ENCODE results near the gene MAP2K5.

The MAP2K5 gene

DNA sequence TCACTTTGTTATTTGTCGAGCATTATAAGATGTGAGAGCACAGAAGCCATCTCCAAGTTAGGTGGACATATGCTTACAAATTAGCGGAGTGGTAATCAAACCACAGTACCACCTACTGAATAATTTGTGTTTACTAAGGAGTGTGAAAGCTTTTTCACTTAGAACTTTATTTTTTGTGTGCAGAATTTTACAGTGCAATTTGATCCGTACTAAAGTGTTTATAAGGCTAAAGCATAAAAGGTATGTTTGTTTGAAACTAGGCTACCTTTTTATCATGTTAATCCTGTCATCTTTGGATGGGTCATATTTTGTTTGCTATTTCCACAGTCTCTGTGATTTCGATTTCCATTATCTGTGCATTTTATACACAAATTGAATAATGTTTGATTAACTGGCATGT, 37.5 kb downstream of the MAP2K5 start:
- no peak for TF ChIP-seq GATA1 (IDR thresholded peaks at IDR 0.05; ENCODE audit: low read depth, low read length)
- no peak for TF ChIP-seq POLR2A (IDR thresholded peaks at IDR 0.05; ENCODE audit: low read length)
- DNase-seq = no peak

DNA sequence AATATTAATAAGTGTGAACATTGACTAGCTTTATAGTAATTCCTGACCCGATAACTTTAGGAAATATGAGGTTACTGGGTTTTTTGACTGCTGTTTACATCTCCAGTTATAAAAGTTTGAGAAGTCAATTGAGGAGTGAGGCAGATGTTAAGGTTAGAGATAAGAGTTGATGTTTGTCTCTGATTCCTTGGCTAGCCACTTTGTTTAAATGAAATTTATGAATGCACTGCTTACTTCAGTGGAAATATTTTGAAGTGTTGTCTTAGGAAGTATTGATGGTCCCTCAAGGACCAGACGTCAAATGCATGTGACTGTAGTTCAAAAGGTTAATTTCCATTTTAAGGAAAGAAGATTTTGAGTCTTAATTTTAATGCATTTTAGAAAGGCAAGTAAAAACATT, 41.7 kb downstream of the MAP2K5 start:
- TF ChIP-seq GATA1 (IDR thresholded peaks at IDR 0.05; ENCODE audit: low read depth, low read length) (no peak), POLR2A (IDR thresholded peaks at IDR 0.05; ENCODE audit: low read length) (no peak)
- DNase-seq = no peak

DNA sequence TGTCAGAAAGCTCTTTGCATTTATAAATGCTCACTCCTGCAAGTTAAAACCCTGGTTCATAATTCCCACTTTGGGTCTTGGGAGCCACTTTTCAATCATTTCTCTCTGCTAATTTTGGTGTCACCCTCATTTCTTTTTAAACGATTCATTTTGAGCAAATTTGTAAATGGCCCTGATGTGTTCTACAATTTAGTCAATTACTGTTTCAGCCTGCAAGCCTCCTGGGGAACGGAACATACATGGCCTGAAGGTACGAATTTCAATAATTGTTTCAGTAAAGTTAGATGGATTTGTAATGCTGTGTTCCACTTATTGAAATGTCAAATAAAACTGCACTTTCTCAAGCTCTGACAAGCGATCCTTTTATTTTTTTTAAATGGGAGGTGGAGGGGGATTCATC, 43.2 kb downstream of the MAP2K5 start:
- DNase-seq = no peak
- TF ChIP-seq GATA1 (IDR thresholded peaks at IDR 0.05; ENCODE audit: low read depth, low read length) (no peak), POLR2A (IDR thresholded peaks at IDR 0.05; ENCODE audit: low read length) (no peak)

- no peak for TF ChIP-seq GATA1 (IDR thresholded peaks at IDR 0.05; ENCODE audit: low read depth, low read length)
- TF ChIP-seq POLR2A (IDR thresholded peaks at IDR 0.05; ENCODE audit: low read length) = no peak
- no peak for DNase-seq
Observed at GRCh38 chr15:67587331-67587730, 44.8 kb downstream of the MAP2K5 start.

- no peak for TF ChIP-seq GATA1 (IDR thresholded peaks at IDR 0.05; ENCODE audit: low read depth, low read length)
- no peak for TF ChIP-seq POLR2A (IDR thresholded peaks at IDR 0.05; ENCODE audit: low read length)
- no peak for DNase-seq
Observed at GRCh38 chr15:67587754-67588153, 45.3 kb downstream of the MAP2K5 start.

GRCh38 chr15:67590191-67590590, 47.7 kb downstream of the MAP2K5 start:
- TF ChIP-seq POLR2A (IDR thresholded peaks at IDR 0.05; ENCODE audit: low read length) = no peak
- TF ChIP-seq GATA1 (IDR thresholded peaks at IDR 0.05; ENCODE audit: low read depth, low read length) = no peak
- no peak for DNase-seq

DNA sequence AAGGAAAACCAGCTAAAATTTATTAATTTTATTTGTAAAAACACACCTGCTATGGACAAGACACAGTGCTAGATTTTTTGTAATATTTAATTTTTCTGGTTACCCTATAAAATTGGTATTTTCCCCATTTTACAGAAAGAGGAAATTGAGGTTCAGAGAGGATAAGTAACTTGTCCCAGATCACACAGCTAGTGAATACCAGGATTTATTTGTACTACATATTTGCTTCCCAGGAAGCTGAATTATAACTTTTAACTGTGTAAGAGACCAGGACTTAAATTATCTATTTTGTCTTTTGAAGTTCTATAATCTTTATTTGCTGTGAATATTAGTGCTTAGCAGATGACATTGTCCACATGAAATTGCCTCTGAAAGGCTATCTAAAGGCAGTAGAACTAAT, 49.7 kb downstream of the MAP2K5 start:
- TF ChIP-seq GATA1 (IDR thresholded peaks at IDR 0.05; ENCODE audit: low read depth, low read length) (no peak), POLR2A (IDR thresholded peaks at IDR 0.05; ENCODE audit: low read length) (no peak)

GRCh38 chr15:67593562-67593961, 51.1 kb downstream of the MAP2K5 start:
- DNase-seq = no peak
- no peak for TF ChIP-seq GATA1 (IDR thresholded peaks at IDR 0.05; ENCODE audit: low read depth, low read length)
- TF ChIP-seq POLR2A (IDR thresholded peaks at IDR 0.05; ENCODE audit: low read length) = no peak

More for the DNA sequence above, 49.7 kb downstream of the MAP2K5 start:
- no peak for DNase-seq

DNA sequence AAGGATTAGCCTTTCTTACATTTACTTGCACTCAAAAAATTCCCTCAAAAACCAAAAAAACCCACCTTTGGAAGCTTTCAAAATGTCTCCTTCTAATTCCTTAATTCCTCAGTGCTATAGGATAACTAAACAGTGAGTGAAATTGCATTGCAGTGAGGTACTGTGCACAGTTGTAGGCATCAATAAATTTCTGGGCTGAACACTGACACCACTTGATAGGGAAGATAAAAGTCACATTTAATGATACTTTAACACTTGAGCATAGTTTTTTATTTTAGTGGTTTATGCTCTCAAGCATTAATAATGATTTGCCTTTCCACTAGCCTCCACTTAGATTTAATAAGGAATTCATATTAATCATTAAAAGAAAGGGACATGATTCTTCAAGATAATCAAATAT, 52.3 kb downstream of the MAP2K5 start:
- no peak for DNase-seq
- TF ChIP-seq GATA1 (IDR thresholded peaks at IDR 0.05; ENCODE audit: low read depth, low read length) (no peak), POLR2A (IDR thresholded peaks at IDR 0.05; ENCODE audit: low read length) (no peak)

DNA sequence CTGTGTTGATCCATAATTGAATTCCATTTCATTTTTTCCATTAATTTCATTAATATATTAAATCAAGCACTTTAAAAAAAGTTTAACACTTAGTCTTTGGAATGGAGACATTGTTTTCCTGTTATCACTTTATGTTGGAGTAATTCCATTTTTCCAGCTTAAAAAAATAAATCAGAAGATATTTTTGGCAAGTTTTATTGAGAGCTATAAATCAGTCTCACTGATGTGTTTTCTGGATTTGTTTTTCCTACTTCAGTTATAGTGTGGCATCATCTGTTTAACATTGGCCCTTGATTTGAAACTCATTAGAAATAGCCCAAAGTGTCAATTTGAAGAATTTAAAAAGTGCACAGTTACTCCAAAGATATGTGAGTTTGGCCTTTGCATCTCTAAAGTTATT, 53.1 kb downstream of the MAP2K5 start:
- no peak for DNase-seq
- TF ChIP-seq GATA1 (IDR thresholded peaks at IDR 0.05; ENCODE audit: low read depth, low read length) = no peak
- TF ChIP-seq POLR2A (IDR thresholded peaks at IDR 0.05; ENCODE audit: low read length) = no peak

DNA sequence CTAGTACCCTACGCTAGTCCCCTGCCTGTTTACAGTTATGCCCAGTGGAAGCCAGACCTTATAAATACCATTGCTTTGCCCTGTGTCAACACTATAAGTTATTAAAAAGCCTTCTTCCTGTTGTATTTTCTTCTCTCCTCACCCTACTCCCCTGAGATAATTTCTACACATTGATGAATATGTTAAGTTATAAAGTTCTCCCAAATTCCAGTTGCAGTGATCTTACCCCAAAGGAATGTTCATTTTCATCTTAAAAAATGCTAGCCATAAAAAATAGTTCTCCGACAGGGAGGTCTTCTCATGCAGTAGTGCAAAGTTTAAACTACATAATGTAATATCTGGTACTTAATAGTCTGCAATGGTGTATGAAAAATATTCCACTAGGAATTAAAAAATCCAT, 58.6 kb downstream of the MAP2K5 start:
- no peak for DNase-seq
- TF ChIP-seq GATA1 (IDR thresholded peaks at IDR 0.05; ENCODE audit: low read depth, low read length) = no peak
- no peak for TF ChIP-seq POLR2A (IDR thresholded peaks at IDR 0.05; ENCODE audit: low read length)

GRCh38 chr15:67603063-67603462, 60.6 kb downstream of the MAP2K5 start:
- DNase-seq = no peak
- TF ChIP-seq GATA1 (IDR thresholded peaks at IDR 0.05; ENCODE audit: low read depth, low read length) = no peak
- TF ChIP-seq POLR2A (IDR thresholded peaks at IDR 0.05; ENCODE audit: low read length) = no peak

GRCh38 chr15:67605871-67606270, 63.4 kb downstream of the MAP2K5 start:
- TF ChIP-seq POLR2A (IDR thresholded peaks at IDR 0.05; ENCODE audit: low read length) = no peak
- TF ChIP-seq GATA1 (IDR thresholded peaks at IDR 0.05; ENCODE audit: low read depth, low read length) = no peak
- no peak for DNase-seq

GRCh38 chr15:67606742-67607141, 64.2 kb downstream of the MAP2K5 start:
- TF ChIP-seq POLR2A (IDR thresholded peaks at IDR 0.05; ENCODE audit: low read length) (no peak), GATA1 (IDR thresholded peaks at IDR 0.05; ENCODE audit: low read depth, low read length) (no peak)
- no peak for DNase-seq

DNA sequence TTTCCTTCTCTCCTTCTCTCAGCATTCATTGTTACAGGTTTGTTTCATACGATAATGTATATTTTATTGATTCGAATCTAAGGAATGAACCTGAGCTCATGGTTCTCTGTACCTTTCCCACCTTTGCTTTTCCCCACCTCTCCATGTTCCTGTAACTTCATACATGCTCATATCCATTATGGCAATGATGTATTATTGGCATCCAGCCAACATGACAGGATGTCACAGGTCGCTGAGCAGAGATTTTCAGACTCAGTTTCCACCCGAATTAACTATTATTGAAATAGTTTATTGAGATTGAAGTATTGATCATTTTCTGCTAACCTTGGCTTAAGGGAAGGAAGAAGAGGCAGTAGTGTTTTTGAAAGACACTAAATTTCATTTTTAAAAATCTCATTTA, 64.8 kb downstream of the MAP2K5 start:
- no peak for DNase-seq
- no peak for TF ChIP-seq GATA1 (IDR thresholded peaks at IDR 0.05; ENCODE audit: low read depth, low read length)
- no peak for TF ChIP-seq POLR2A (IDR thresholded peaks at IDR 0.05; ENCODE audit: low read length)
